HG02759 (cell line): ENCODE measurements around the gene EFL1.
"Not testable (repeated sequence)": the region's sequence is repeated elsewhere in the genome, so short reads cannot be mapped to it uniquely, and the experiment has no call there.

Source experiments
- ATAC-seq: cut with Tn5 transposase; IDR thresholded peaks from one replicate; pipeline ENCODE4 v1.9.1; 2021; ENCODE audit warnings: mild to moderate bottlenecking, moderate library complexity; ENCODE audit not compliant: unreplicated experiment

EFL1 gene

DNA sequence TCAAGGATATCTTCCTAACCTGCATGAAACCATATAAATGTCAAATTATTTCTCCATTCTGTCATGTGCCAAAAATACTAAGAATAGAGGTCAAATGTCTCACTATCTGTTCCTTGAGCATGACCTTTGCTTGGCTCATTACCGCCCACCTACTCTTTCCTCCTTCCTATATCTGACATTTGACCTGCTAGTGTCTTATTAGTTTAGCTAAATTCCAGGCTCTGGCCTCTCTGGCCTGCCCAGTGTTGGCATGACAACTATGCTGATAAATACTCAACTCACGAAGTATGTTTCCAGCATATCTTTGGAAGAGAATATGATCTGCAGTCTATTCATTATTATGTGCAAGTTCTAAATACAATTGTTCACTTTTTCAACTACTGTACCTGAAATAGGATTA is 58.0 kb downstream of the EFL1 start:
- ATAC-seq, result not testable (repeated sequence)

GRCh38 chr15:82197733-82198594 is 64.6 kb downstream of the EFL1 start:
- ATAC-seq, result peak; percentile 98

- no peak for ATAC-seq
Measured at GRCh38 chr15:82196353-82196752, 66.2 kb downstream of the EFL1 start.

DNA sequence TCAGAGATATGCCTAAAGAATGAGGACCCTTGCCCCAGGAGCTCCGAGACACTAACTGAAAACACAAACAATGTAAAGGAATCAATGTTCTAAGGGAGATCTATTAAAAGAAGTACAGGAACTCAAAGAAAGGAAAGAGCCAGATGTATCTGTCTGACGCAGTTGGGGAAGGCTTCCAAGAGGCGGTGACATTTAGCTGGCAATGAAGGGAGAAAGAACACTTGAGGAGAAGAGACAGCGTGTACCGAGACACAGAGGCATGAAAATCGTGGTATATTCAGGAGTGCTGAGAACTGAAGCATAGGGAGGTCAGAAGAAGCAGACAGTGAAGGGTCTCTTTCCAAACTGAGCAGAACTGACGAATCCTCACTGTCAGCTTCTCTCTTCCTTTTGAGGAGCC is 66.7 kb downstream of the EFL1 start:
- ATAC-seq, result not testable (repeated sequence)

DNA sequence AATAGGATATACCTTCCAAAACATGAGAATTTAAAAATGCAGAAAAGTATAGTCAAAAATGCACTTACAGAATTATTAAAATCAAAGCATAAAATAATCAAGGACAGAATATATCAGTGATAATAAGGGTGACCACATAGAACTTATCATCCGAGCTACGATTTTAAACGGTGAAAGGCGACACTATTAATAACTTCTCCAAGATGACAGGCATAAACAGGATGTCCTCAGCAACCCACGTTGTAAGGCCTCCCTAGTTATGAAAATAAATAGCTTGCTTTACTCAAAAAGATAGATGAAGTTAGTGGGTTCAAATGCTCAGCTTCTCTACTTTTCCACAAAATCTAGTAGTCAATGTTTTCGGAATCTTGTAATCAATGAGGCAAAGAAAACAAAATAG is 68.0 kb downstream of the EFL1 start:
- ATAC-seq, result not testable (repeated sequence)

DNA sequence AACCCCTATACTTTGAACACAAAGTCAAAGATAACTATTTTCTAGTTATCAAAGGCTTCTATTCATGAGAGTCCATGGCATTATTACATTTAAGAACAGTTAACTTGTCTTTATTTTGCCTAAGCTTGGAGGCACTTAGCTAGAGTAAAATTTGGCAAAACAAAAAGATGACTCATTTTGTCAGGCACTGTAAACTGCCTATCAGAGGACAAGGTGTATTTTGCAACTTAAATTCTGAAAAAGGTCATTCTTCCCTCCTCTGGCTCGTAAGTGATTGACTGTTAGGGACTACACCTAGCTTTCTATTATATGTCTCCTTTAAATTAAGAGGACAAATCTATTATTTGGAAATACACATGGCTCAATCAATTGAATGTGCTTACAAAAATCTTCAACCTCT is 69.1 kb downstream of the EFL1 start:
- not testable (repeated sequence) for ATAC-seq

DNA sequence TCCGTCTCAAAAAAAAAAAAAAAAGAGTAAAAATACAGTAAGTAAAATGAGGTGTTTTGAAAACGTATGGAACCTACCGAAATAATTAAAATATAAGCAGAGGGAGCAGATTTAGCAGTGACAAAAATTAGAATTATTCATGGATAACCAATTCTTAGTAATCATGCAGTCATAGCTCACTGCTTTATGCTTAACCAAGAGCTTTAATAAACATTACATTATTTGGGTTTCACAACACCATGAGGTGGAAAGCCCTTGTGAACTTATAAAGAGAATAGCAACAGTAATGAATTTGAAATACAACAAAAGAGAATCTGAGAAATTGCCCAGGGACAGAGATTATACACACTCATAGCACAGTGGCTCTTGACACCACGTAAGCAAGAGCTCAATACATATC is 70.1 kb downstream of the EFL1 start:
- ATAC-seq, result not testable (repeated sequence)

DNA sequence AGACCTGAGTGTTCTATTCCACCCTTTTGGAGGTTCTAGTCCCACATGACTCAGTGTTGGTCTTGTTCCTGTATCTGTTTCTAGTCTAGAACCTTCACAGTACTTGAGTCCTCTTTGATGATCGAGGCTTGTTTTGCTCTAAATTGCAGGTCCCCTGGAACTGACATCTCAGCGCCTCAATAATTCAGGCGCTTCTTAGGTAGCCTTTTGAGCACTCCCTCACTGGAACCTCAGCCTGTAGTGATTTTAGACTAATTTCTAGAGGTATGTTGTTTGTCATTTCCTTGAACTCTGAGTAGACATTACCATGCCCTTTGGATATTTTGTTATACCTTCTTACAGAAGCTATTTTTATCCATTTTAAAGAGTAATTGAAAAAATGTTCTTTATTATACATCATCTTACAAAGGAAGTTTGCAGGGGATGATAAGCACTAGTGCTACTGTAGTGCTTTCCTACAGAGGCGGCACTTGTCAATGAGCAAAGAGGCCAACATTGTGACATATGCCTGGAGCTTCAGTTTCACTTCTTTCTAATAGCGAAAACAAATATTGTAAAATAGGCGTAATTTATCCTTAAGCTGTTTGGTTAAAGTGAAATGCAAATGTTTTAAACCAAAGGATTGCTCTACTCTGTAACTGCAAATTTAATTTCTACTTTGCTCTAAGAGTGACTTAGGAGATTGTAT is 75.7 kb downstream of the EFL1 start:
- peak; percentile 70 for ATAC-seq

DNA sequence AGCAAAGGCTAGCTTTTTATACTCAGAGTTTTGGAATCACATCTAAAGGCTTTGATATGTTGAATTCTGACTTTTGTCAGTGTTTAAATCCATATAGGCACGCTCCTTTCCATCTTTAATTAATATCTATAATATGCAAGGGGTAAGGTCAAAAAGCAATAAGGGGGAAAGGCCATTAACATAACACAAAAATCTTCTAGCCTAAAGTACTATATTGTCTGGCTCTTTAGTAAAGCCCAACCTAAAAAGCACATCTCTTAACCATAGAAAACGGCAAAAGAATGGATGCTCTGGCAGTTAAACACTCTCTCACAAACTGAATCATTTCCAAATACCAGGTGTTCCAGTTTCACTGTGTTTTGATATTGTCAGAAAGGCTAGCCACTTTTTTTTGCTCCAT is 76.4 kb downstream of the EFL1 start:
- ATAC-seq, result no peak

- no peak for ATAC-seq
Measured at GRCh38 chr15:82184776-82185175, 77.8 kb downstream of the EFL1 start.

GRCh38 chr15:82184355-82184754 is 78.2 kb downstream of the EFL1 start:
- no peak for ATAC-seq

GRCh38 chr15:82183121-82184031 is 79.2 kb downstream of the EFL1 start:
- ATAC-seq, result no peak

DNA sequence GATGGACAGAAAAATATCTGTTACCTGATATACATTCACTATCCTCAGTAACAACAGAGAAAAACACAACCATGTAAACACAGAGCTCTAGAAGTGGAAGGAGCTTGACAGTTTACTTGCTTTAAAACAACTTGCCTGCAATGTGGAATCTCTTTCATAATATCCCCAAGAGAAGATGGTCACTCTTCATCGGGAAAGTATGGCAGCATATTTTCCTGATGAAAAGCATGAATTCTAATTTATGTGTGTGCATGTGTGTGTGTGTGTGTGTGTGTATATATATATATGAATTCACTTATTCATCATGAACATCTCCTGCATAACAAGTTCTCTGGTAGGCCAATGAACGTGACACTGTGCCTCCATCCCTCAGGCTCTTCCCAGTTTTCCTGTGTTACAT is 81.2 kb downstream of the EFL1 start:
- ATAC-seq, result no peak

DNA sequence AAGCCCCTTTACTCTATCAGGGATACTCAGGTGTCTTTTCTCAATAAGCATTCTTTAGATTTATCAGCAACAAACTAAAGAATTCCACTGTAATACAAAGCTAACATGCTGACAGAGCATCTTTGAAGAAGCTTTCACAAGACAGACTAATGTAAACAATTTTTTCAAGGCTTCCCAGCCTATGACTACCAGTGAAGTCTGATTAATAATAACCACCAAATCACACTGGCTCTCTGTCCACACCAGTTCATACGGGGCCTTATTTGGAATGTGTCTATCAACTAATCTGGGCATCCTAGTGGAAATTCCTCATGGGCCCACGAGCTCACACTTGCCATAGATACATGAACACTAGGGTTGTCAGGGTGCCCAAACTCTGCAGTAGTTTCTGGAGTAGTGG is 84.5 kb downstream of the EFL1 start:
- ATAC-seq, result no peak

GRCh38 chr15:82177291-82178010 is 85.1 kb downstream of the EFL1 start:
- ATAC-seq, result no peak

DNA sequence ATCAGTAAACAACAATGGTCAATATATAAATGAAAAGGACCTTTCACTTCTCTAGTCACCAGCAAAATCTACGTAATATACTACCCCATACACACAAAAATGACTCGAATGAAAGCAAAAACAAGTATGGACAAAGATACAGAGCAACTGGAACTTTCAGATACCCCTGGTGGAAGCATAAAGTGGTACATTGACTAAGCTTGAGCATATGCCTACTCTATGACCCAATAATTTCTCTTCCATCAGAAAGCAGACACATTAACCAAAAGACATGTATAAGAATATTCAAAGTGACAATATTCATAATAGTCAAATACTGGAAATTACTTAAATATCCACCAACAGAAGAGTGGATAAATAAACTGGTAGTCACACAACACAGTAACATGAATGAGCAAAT is 86.0 kb downstream of the EFL1 start:
- no peak for ATAC-seq

- no peak for ATAC-seq
Measured at GRCh38 chr15:82174471-82175235, 87.9 kb downstream of the EFL1 start.

DNA sequence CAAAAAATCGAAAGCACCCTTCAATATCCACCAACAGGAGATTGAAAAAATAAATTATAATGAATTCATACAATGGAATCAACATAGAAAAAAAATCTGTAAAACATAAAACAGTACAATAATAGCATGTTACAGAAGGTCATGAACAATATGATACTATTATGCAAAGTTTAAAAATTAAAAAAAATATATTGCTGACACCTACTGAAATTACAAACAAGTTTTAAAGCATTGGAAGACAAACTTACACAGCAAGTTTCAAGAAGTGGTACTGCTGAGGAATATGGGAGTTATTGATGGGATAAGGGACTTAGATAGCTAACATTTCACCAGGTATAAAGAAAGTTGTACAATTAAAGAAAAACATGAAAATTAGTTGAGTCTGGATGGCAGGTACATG is 89.4 kb downstream of the EFL1 start:
- no peak for ATAC-seq

DNA sequence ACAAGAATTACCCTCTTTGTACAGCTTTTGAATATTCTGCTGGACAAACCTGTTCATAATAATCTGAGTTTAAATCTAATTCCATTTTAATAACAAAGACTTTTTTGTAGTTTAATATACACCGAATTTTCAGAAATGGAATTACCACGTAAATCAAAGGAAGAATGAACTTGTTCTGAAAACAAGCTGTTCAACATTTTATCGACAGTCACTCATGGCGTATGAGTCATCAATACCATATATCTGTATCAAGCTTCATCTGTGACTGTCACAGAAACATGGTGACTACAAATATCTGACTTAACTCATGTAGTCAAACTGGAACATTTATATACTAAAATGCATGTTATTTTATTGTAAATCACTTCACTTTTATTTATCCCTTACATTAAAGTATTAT is 90.0 kb downstream of the EFL1 start:
- ATAC-seq, result no peak

DNA sequence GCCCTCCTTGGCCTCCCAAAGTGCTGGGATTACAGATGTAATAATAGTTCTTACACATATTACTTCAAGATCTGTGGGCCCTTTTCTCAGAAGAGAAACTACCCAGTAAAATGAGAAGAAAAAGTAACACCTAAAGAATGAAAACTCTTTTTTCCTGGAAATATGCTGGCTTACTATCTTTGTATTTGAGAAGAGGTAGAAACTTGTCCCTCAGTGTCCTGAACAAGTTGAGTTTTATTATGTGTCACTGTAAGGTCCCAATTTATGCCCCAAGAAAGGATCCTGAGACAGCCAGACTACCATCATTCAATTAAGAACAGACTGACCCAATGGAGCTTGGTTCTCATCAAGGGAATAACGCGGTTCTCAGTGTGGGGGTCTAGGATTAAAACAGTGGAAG is 93.8 kb downstream of the EFL1 start:
- ATAC-seq, result no peak
